OCI-LY1 (cell line): ENCODE results near the gene HCN4.

Experiments
- H2AFZ ChIP-seq: fragments of 200-600 bp; sonication (generic), shearing (Covaris generic); 2 replicates; pipeline ENCODE4 v1.6.0; 2014; ENCODE audit warnings: antibody characterized with exemption, mild to moderate bottlenecking, low read length
- H3F3A ChIP-seq: fragments of 200-600 bp; sonication (generic), shearing (Covaris generic); 2 replicates; pipeline ENCODE4 v1.6.0; 2014; ENCODE audit warnings: mild to moderate bottlenecking, antibody characterized with exemption, low read length, moderate library complexity; ENCODE audit not compliant: insufficient read depth
- H3K27ac ChIP-seq: fragments of 200-600 bp; sonication (generic); 2 replicates; pipeline ENCODE4 v1.5.1; 2014; ENCODE audit warnings: low read length, mixed run types, mild to moderate bottlenecking, low read depth; ENCODE audit not compliant: poor library complexity, severe bottlenecking
- H3K27me3 ChIP-seq: fragments of 200-600 bp; sonication (generic); 2 replicates; pipeline ENCODE4 v1.6.0; 2014; ENCODE audit warnings: antibody characterized with exemption, mild to moderate bottlenecking, low read length, moderate library complexity; ENCODE audit not compliant: insufficient read depth
- H3K36me3 ChIP-seq: fragments of 200-600 bp; sonication (generic); 2 replicates; pipeline ENCODE4 v1.6.1; 2014; ENCODE audit warnings: mild to moderate bottlenecking, antibody characterized with exemption, low read length, moderate library complexity, mixed read lengths; ENCODE audit not compliant: insufficient read depth
- H3K4me1 ChIP-seq: fragments of 200-600 bp; sonication (generic); 2 replicates; pipeline ENCODE4 v1.5.1; 2014; ENCODE audit warnings: mild to moderate bottlenecking, low read length, moderate library complexity; ENCODE audit not compliant: insufficient read depth, severe bottlenecking
- H3K4me2 ChIP-seq: fragments of 200-600 bp; sonication (generic), shearing (Covaris generic); 2 replicates; pipeline ENCODE4 v1.6.1; 2014; ENCODE audit warnings: low read length
- H3K4me3 ChIP-seq: fragments of 200-600 bp; sonication (generic); 2 replicates; pipeline ENCODE4 v1.5.1; 2014; ENCODE audit warnings: low read length, low read depth, mild to moderate bottlenecking, mixed read lengths; ENCODE audit not compliant: poor library complexity, severe bottlenecking
- H3K79me2 ChIP-seq: fragments of 200-600 bp; shearing (Covaris generic); 2 replicates; pipeline ENCODE4 v1.6.1; 2016; ENCODE audit warnings: mixed run types, low read length, mixed read lengths; ENCODE audit not compliant: insufficient read depth
- H3K9ac ChIP-seq: fragments of 200-600 bp; sonication (generic), shearing (Covaris generic); 2 replicates; pipeline ENCODE4 v1.6.1; 2014; ENCODE audit warnings: mild to moderate bottlenecking, low read length, mixed read lengths
- H3K9me2 ChIP-seq: fragments of 200-600 bp; sonication (generic), shearing (Covaris generic); 2 replicates; pipeline ENCODE4 v1.6.1; 2014; ENCODE audit warnings: low read depth, mild to moderate bottlenecking, low read length, mixed read lengths
- H3K9me3 ChIP-seq: fragments of 200-600 bp; shearing (Covaris generic); 2 replicates; pipeline ENCODE4 v1.6.1; 2014; ENCODE audit warnings: low read length, mixed read lengths
- H4K20me1 ChIP-seq: fragments of 200-600 bp; sonication (generic), shearing (Covaris generic); 2 replicates; pipeline ENCODE4 v1.6.0; 2016; ENCODE audit warnings: mild to moderate bottlenecking, low read length; ENCODE audit not compliant: insufficient read depth
- EZH2 ChIP-seq: fragments of 200-600 bp; sonication (generic), shearing (Covaris generic); IDR thresholded peaks from 2 replicates; pipeline ENCODE4 v1.8.0; 2017; ENCODE audit warnings: borderline replicate concordance, mixed run types, mild to moderate bottlenecking, antibody characterized with exemption, low read length, moderate library complexity, mixed read lengths
- TF ChIP-seq, protein P1 (sequence below): fragments of 200-600 bp; sonication (generic), shearing (Covaris generic); IDR thresholded peaks from 2 replicates; pipeline ENCODE4 v1.5.1; 2017; ENCODE audit warnings: mild to moderate bottlenecking, antibody characterized with exemption, low read length, moderate library complexity, mixed read lengths

Gene HCN4

DNA sequence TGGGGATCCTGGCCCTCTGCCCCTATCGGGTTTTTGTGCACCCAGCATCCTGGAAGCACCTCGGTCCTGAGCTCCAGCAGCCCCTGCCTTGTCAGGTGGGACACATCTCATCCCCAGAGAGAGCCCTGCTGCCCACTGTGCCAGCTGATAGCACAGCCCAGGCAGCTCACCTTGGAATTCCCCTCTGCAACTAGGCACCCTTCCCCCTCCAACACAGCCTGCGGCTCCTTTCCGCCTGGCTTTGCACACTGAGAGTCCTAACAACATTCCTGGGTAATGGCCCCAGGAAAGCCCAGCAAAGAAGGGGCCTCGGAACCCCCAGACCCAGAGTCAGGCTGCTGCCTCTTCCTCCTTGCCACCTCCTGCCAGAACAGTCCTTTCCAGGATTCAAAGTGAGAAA, 5.9 kb downstream of the HCN4 start:
- Histone ChIP-seq H3K27ac (no peak overlapping the region), H3F3A (no peaks in the 10 kb centered on the region), H4K20me1 (no peaks in the 10 kb centered on the region), H3K27me3 (no peaks in the 10 kb centered on the region; the same call in 1 of the 2 replicates), H2AFZ (no peak overlapping the region), H3K79me2 (no peaks in the 10 kb centered on the region), H3K9me3 (no peaks in the 10 kb centered on the region), H3K36me3 (no peaks in the 10 kb centered on the region), H3K9ac (no peak overlapping the region), H3K9me2 (no peaks in the 10 kb centered on the region), H3K4me1 (no peaks in the 10 kb centered on the region), H3K4me3 (no peak overlapping the region), H3K4me2 (no peak overlapping the region)
- TF ChIP-seq, protein P1, sequence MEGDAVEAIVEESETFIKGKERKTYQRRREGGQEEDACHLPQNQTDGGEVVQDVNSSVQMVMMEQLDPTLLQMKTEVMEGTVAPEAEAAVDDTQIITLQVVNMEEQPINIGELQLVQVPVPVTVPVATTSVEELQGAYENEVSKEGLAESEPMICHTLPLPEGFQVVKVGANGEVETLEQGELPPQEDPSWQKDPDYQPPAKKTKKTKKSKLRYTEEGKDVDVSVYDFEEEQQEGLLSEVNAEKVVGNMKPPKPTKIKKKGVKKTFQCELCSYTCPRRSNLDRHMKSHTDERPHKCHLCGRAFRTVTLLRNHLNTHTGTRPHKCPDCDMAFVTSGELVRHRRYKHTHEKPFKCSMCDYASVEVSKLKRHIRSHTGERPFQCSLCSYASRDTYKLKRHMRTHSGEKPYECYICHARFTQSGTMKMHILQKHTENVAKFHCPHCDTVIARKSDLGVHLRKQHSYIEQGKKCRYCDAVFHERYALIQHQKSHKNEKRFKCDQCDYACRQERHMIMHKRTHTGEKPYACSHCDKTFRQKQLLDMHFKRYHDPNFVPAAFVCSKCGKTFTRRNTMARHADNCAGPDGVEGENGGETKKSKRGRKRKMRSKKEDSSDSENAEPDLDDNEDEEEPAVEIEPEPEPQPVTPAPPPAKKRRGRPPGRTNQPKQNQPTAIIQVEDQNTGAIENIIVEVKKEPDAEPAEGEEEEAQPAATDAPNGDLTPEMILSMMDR = no peak
- TF ChIP-seq EZH2 = no peak

DNA sequence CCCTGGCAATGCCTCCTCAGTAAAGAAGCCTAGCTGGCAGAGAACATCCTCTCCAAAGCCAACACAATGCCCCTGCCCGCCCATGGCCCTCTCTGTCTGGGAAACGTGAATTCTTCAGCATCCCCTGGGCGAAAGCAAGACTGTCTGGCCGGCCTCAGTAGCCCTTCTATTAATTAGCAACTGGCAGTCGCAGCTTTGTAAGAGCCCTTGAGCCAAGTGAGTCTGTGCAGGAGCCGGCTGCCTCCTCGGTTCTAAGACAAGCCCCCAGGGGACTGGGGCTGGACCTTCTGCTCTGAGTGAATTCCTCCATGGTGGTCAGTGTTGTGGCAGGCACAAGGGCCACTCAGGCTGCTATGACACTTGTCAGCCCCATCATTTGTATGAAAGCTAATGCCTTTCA, 7.4 kb downstream of the HCN4 start:
- Histone ChIP-seq H3F3A (no peaks in the 10 kb centered on the region), H3K9ac (no peak overlapping the region), H3K9me3 (no peaks in the 10 kb centered on the region), H4K20me1 (no peaks in the 10 kb centered on the region), H3K27ac (no peak overlapping the region), H2AFZ (no peak overlapping the region), H3K79me2 (no peaks in the 10 kb centered on the region), H3K36me3 (no peaks in the 10 kb centered on the region), H3K4me3 (no peak overlapping the region), H3K4me2 (no peak overlapping the region), H3K4me1 (no peaks in the 10 kb centered on the region), H3K27me3 (no peaks in the 10 kb centered on the region; the same call in 1 of the 2 replicates), H3K9me2 (no peaks in the 10 kb centered on the region)
- TF ChIP-seq EZH2 = no peak
- TF ChIP-seq, protein P1 = no peak

DNA sequence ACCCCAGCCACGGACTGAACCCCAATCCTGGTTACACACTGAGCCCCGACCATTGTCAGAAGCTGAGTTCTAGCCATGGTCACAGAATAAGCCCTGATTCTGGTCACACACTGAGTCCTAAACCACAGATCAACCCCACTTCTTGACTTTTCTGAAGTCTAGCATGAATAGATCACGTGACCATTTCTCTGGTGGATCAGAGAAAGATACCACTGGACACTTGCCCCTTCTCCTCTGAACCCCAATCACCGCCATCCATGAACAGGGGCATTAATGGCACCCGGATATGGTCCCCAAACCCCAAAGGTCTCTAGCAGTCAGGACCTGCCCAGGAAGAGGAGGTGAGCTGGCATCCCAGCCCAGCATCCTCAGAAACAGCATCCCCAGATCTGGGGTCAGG, 9.1 kb downstream of the HCN4 start:
- Histone ChIP-seq H4K20me1 (no peaks in the 10 kb centered on the region), H2AFZ (no peak overlapping the region), H3K9me2 (no peaks in the 10 kb centered on the region), H3K4me2 (no peak overlapping the region), H3K27me3 (no peaks in the 10 kb centered on the region; the same call in 1 of the 2 replicates), H3K79me2 (no peaks in the 10 kb centered on the region), H3K9me3 (no peaks in the 10 kb centered on the region), H3K4me3 (no peak overlapping the region), H3K27ac (no peak overlapping the region), H3K36me3 (no peaks in the 10 kb centered on the region), H3K4me1 (no peaks in the 10 kb centered on the region), H3F3A (no peaks in the 10 kb centered on the region), H3K9ac (no peak overlapping the region)
- TF ChIP-seq EZH2 = no peak
- TF ChIP-seq, protein P1 = no peak
